HUES48 (cell line): Measurements from ENCODE around the gene VSTM4.

Experiments used
- H3K27ac ChIP-seq: one replicate; pipeline ENCODE4 v1.7.0; 2013; ENCODE audit warnings: low read depth, low read length, inconsistent platforms
- H3K27me3 ChIP-seq: 2 replicates; pipeline ENCODE4 v1.6.1; 2013; ENCODE audit warnings: mild to moderate bottlenecking, low read length; ENCODE audit not compliant: control insufficient read depth, insufficient read depth
- H3K36me3 ChIP-seq: 2 replicates; pipeline ENCODE4 v1.6.1; 2013; ENCODE audit warnings: low read length; ENCODE audit not compliant: control insufficient read depth, insufficient read depth
- H3K4me1 ChIP-seq: 2 replicates; pipeline ENCODE4 v1.6.1; 2013; ENCODE audit warnings: mild to moderate bottlenecking, low read length; ENCODE audit not compliant: control insufficient read depth, insufficient read depth
- H3K4me3 ChIP-seq: 2 replicates; pipeline ENCODE4 v1.5.1; 2013; ENCODE audit warnings: mild to moderate bottlenecking, low read depth, low read length
- H3K9ac ChIP-seq: 2 replicates; pipeline ENCODE4 v1.6.1; 2013; ENCODE audit warnings: mild to moderate bottlenecking, low read depth, low read length, moderate library complexity
- H3K9me3 ChIP-seq: 2 replicates; pipeline ENCODE4 v1.6.1; 2013; ENCODE audit warnings: low read length; ENCODE audit not compliant: control insufficient read depth, insufficient read depth

Gene VSTM4

GRCh38 chr10:49001870-49002672, 113.3 kb downstream of the VSTM4 start:
- no peak overlapping the region for H3K4me3 ChIP-seq
- H3K27ac ChIP-seq = no peak overlapping the region
- no peaks in the 10 kb centered on the region for H3K36me3 ChIP-seq
- H3K4me1 ChIP-seq = no peaks in the 10 kb centered on the region
- no peaks in the 10 kb centered on the region for H3K9me3 ChIP-seq
- H3K9ac ChIP-seq = no peak overlapping the region
- no peaks in the 10 kb centered on the region for H3K27me3 ChIP-seq

- Histone ChIP-seq H3K4me3 (no peak overlapping the region), H3K4me1 (no peaks in the 10 kb centered on the region), H3K36me3 (no peaks in the 10 kb centered on the region), H3K27ac (no peak overlapping the region), H3K9me3 (no peaks in the 10 kb centered on the region), H3K27me3 (no peaks in the 10 kb centered on the region), H3K9ac (no peak overlapping the region)
Measured at GRCh38 chr10:49001402-49001801, 113.9 kb downstream of the VSTM4 start.

DNA sequence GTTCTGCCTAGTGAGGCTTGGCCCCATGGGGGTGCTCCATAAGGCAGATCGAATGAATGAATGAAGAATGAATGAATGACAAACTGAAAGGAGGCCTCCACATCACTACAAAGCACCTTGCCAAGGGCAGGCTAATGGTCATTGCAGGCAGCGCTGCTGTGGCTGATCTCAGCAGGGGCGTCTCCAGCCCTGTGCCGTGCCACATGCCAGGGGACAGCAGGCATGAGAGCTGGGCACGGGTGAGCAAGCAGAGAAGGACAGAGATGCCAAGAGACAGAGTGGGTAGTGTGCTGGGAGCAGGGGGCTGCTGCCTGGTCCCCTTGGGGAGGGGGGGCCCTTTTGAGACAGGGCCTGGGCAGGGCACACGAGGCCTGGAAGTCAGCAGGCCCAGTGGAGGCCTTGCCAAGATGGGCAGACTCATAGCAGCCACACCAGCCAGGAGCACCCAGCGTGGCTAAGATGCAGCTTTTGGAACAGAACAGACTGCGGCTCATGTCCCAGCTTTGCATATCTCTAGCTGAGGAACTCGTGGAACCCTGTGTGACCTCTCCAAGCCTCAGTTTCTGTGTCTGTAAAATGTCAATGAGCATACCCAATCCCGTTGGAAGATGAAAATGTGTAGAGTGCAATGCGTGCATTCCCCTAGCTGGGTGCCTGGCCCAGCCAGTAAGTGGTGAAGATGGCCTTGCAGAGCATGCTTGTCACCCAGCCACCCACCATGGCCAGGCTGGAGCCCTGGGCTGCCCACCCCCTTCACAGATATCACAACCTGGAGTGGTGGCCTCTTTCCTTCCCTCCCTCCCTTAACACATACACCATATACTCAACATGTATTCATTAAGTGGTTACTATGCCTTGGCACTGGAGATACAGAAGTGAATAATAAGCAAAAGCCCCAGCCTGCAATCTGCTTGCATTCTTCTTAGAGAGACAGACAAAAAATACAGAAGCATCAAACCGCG, 114.6 kb downstream of the VSTM4 start:
- Histone ChIP-seq H3K9me3 (no peaks in the 10 kb centered on the region), H3K27ac (no peak overlapping the region), H3K36me3 (no peaks in the 10 kb centered on the region), H3K9ac (no peak overlapping the region), H3K4me3 (no peak overlapping the region), H3K27me3 (no peaks in the 10 kb centered on the region), H3K4me1 (no peaks in the 10 kb centered on the region)

GRCh38 chr10:48999346-48999745, 116.0 kb downstream of the VSTM4 start:
- Histone ChIP-seq H3K9ac (no peak overlapping the region), H3K36me3 (no peaks in the 10 kb centered on the region), H3K4me3 (no peak overlapping the region), H3K4me1 (no peaks in the 10 kb centered on the region), H3K27ac (no peak overlapping the region), H3K9me3 (no peaks in the 10 kb centered on the region), H3K27me3 (no peaks in the 10 kb centered on the region)

DNA sequence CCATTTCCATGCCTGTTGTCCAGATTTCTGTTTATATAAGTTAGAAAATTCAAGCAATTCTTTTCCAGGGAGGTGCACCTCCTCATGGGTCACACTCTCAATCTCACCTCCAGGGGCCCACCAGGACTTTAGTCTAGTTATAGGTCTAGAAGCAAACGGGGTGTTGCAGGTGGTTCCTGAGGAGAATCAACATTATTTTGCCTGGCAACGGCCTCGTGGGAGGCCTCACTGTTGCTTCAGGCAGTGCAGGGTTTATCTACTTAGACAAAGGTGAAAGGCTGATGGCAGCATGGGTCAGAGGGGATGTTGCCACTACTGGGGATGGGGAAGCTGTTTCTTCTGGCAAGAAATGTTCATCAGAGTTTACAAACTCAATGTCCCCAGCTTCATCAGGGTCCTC, 119.0 kb downstream of the VSTM4 start:
- Histone ChIP-seq H3K36me3 (no peaks in the 10 kb centered on the region), H3K27ac (no peak overlapping the region), H3K4me1 (no peaks in the 10 kb centered on the region), H3K27me3 (no peaks in the 10 kb centered on the region), H3K4me3 (no peak overlapping the region), H3K9ac (no peak overlapping the region), H3K9me3 (no peaks in the 10 kb centered on the region)

DNA sequence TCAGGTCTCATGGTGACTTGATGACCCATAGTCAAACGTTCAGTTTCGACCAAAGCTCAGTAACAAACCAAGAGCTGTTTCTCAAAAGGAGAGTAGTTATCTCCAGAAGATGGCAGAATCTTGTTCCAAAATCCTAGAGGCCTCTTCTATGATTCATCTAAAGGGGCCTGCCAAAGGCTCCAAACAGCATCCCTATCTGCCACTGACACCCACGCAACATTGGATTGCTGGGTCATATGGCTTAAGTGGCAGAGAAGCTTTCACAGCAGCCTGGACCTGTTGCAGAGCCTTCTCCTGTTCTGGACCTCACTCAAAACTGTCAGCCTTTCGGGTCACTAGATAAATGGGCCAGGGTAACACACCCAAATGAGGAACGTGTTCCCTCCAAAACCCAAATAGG, 121.7 kb downstream of the VSTM4 start:
- no peaks in the 10 kb centered on the region for H3K4me1 ChIP-seq
- H3K27ac ChIP-seq = no peak overlapping the region
- H3K4me3 ChIP-seq = no peak overlapping the region
- no peak overlapping the region for H3K9ac ChIP-seq
- no peaks in the 10 kb centered on the region for H3K27me3 ChIP-seq
- no peaks in the 10 kb centered on the region for H3K9me3 ChIP-seq
- no peaks in the 10 kb centered on the region for H3K36me3 ChIP-seq

GRCh38 chr10:48990226-48990625, 125.1 kb downstream of the VSTM4 start:
- no peaks in the 10 kb centered on the region for H3K9me3 ChIP-seq
- H3K9ac ChIP-seq = no peak overlapping the region
- no peaks in the 10 kb centered on the region for H3K4me1 ChIP-seq
- H3K36me3 ChIP-seq = no peaks in the 10 kb centered on the region
- H3K4me3 ChIP-seq = no peak overlapping the region
- H3K27me3 ChIP-seq = no peaks in the 10 kb centered on the region
- no peak overlapping the region for H3K27ac ChIP-seq

DNA sequence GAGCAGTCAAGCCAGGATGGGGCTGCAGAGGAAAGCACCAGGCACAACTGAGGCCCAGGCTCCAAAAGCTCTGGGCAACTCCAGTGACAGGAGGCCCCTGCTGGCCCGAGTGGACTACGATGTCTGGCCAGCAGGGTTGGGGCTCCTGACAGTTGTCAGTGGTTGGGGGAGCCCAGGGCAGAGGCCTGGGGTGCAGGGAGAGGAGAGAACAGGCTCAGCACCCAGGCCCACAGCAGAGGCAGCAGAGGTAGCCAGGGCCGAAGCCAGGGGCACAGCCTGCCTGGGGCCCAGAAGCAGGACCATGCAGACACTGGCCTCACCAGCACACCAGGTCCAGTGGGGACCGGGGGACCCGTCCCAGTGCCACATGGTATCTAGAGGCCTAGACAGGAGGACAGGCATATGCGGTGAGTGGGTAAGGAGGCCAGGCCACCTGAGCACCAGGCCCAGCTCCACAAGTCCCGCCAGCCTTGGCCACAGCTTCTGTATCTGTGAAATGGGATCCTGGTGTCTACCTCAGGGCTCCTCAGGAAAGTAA, 129.6 kb downstream of the VSTM4 start:
- no peaks in the 10 kb centered on the region for H3K4me1 ChIP-seq
- H3K9ac ChIP-seq = no peak overlapping the region
- no peaks in the 10 kb centered on the region for H3K9me3 ChIP-seq
- H3K4me3 ChIP-seq = no peak overlapping the region
- no peaks in the 10 kb centered on the region for H3K27me3 ChIP-seq
- no peaks in the 10 kb centered on the region for H3K36me3 ChIP-seq
- H3K27ac ChIP-seq = no peak overlapping the region

DNA sequence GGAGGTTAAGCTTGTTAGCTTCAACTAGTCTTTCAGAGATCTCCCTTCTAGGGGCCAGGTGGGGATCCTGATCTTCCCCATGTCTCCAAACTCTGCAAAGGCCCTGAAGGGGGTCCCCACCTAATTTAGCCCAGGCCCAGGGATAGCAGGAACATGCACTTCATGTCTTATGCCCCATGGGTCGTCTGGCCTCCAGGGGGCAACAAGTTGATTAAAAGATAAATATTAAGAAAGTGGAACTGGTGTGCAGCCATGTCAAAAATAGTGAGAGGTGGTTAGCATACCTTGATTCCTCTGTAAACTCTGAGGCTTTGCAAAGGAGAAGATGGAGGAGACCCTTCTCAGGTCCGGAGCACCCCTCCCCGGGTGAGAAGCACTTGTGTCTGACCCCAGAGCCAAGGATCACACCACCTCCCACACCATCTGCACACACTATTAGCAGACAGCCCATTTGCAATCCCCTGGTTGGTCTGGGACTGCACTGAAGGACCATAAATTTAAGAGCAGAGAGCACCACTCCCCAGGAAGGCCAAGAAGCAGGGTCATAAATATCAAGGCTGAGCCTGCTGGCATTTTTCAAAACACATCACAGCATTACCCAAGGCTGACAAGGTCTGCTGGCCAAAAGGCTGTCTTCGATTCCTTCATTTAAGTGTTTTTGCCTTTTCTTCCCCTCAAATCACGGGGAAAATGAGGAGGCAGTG, 131.5 kb downstream of the VSTM4 start:
- Histone ChIP-seq H3K9me3 (no peaks in the 10 kb centered on the region), H3K4me1 (no peaks in the 10 kb centered on the region), H3K27ac (no peak overlapping the region), H3K36me3 (no peaks in the 10 kb centered on the region), H3K4me3 (no peak overlapping the region), H3K27me3 (no peaks in the 10 kb centered on the region), H3K9ac (no peak overlapping the region)

DNA sequence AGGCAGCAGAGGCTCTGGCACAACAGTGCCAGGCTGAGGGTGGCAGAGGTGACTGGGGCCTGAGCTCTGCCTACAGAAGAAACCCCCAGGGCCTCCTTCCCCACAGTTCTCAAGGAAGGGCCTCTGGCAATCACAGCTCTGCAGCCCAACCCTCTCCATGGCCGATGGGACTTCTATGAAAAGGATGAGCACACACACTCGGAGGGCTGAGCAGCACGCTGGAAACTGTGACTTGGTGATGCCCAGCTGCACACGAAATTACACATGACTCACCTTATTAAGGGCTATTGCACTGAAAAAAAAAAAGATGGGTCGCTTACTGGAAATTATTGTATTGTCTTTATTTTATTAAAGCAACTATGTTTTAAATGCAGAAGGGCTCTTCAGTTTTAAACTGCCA, 132.7 kb downstream of the VSTM4 start:
- Histone ChIP-seq H3K9me3 (no peaks in the 10 kb centered on the region), H3K4me3 (no peak overlapping the region), H3K4me1 (no peaks in the 10 kb centered on the region), H3K27ac (no peak overlapping the region), H3K27me3 (no peaks in the 10 kb centered on the region), H3K36me3 (no peaks in the 10 kb centered on the region), H3K9ac (no peak overlapping the region)
